ENCODE data around the gene MYBPH. TPM values are rescaled to one million over a fixed set of nuclear protein-coding genes. Genes with fewer than 3 reads are reported as not detected.

MYBPH gene
- total RNA-seq, 2 donors from 2014 or later = not detected

DNA sequence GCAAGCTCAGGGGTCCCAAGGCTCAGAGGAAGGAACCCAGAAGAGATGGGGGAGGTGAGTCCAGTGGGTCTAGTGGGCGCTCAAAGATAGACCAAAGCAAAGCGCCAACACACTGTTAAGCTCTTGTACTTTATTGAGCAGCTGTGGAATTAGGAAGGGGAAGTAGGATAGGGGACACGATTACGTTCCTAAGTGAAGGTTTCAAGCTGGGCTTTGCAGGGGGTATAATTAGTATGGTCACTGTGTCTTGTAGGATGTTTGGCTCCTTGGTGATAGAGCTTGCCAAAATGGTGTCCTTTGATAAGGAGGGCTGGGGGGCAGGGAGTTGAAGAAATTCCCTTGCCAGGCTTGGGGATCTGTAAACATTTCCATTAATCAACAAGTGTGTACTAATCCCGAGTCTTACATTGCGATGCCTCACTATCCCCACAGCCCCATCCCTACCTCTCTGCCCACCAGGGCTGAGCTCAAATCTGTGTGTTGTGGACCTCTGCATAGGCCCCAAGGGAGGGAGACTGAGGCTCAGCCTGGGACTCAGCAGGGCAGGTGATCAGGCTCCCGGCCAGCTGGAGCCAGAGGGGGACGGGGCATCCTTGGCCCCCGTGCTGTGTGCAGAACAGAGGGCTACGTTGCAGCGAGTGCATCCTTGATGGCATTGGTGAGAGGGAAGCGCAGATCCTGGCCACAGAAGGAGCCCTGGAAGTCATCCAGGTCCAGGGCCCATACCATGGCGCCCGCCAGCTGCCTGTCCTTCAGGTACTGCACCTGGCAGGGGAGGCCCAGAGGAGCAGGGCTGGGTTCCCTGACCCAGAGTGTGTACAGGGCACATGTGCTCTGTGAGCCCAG is 3.4 kb upstream of the MYBPH start:
- no peak for ATAC-seq (replicated peaks)
- no peak overlapping the region for H3K27ac Mint-ChIP-seq
- no peaks in the 10 kb centered on the region for H3K4me1 Mint-ChIP-seq
- H3K9me3 Mint-ChIP-seq = no peaks in the 10 kb centered on the region
- peaks cover 12% of the 10 kb centered on the region for H3K27me3 Mint-ChIP-seq
- H3K36me3 Mint-ChIP-seq (ENCODE audit: low read depth) = no peaks in the 10 kb centered on the region
- no peak overlapping the region for H3K4me3 Mint-ChIP-seq

GRCh38 chr1:203178083-203178482 is 2.5 kb upstream of the MYBPH start:
- peaks cover 11% of the 10 kb centered on the region for H3K27me3 Mint-ChIP-seq
- no peak overlapping the region for H3K27ac Mint-ChIP-seq
- no peak overlapping the region for H3K4me3 Mint-ChIP-seq
- H3K36me3 Mint-ChIP-seq (ENCODE audit: low read depth) = no peaks in the 10 kb centered on the region
- no peaks in the 10 kb centered on the region for H3K9me3 Mint-ChIP-seq
- no peak for ATAC-seq (replicated peaks)
- H3K4me1 Mint-ChIP-seq = no peaks in the 10 kb centered on the region

DNA sequence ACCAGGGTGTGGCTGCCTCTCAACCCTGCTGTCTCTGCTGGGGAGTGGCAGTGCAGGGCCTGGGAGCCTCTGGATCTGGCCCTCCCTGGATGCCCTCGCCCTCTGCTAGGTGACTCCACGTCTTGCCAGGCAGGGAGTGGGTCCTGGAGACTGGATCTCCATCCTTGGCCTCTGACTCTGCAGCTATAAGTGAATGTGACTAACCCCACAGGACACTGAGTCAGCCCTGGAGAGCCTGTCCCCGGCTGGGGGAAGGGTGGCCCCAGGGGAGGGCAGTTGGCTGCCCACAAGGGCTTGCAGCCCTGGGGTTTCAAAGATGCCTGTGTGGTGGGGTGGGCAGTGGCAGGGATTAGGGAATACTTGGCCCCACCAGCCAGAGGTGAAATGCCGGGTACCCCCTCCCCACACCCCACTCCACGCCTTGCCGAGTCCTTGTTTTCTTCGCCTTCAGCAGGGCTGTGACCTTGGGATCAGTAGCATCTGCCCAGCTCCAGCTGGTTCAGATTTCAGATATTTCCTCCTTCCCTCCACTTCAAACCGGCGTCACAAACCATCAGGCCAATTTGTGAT is 1.9 kb upstream of the MYBPH start:
- no peaks in the 10 kb centered on the region for H3K36me3 Mint-ChIP-seq (ENCODE audit: low read depth)
- no peaks in the 10 kb centered on the region for H3K9me3 Mint-ChIP-seq
- ATAC-seq (replicated peaks) = no peak
- H3K4me3 Mint-ChIP-seq = no peak overlapping the region
- no peak overlapping the region for H3K27ac Mint-ChIP-seq
- H3K27me3 Mint-ChIP-seq = peaks cover 10% of the 10 kb centered on the region
- no peaks in the 10 kb centered on the region for H3K4me1 Mint-ChIP-seq

DNA sequence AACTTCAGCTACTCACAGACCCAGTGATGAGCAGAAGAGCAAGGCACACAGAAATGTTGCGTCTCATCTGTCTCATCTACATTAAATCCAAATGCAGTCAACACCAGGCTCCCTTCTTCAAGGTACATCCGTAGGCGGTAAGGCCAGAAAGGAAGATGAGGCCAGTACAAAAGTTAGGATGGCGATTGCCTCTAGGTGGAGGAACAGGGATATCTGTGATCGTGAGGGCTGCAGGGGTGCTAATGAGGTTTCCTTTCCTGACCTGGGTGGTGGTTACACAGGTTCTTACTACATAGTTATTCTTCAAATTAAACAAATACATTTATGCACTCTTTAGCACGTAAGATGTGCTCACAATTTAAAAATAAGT is 1.4 kb upstream of the MYBPH start:
- H3K27me3 Mint-ChIP-seq = peaks cover 10% of the 10 kb centered on the region
- no peaks in the 10 kb centered on the region for H3K4me1 Mint-ChIP-seq
- H3K36me3 Mint-ChIP-seq (ENCODE audit: low read depth) = no peaks in the 10 kb centered on the region
- no peak overlapping the region for H3K4me3 Mint-ChIP-seq
- H3K27ac Mint-ChIP-seq = no peak overlapping the region
- H3K9me3 Mint-ChIP-seq = no peaks in the 10 kb centered on the region
- ATAC-seq (replicated peaks) = no peak

- Mint-ChIP-seq H3K4me1 (no peaks in the 10 kb centered on the region), H3K4me3 (no peak overlapping the region), H3K27me3 (peaks cover 10% of the 10 kb centered on the region), H3K27ac (no peak overlapping the region), H3K9me3 (no peaks in the 10 kb centered on the region), H3K36me3 (ENCODE audit: low read depth) (no peaks in the 10 kb centered on the region)
- no peak for ATAC-seq (replicated peaks)
Measured at GRCh38 chr1:203176273-203177035, 828 bp upstream of the MYBPH start.

- H3K27me3 Mint-ChIP-seq = peaks cover 9% of the 10 kb centered on the region
Measured at GRCh38 chr1:203175827-203176241, 208 bp upstream of the MYBPH start.

DNA sequence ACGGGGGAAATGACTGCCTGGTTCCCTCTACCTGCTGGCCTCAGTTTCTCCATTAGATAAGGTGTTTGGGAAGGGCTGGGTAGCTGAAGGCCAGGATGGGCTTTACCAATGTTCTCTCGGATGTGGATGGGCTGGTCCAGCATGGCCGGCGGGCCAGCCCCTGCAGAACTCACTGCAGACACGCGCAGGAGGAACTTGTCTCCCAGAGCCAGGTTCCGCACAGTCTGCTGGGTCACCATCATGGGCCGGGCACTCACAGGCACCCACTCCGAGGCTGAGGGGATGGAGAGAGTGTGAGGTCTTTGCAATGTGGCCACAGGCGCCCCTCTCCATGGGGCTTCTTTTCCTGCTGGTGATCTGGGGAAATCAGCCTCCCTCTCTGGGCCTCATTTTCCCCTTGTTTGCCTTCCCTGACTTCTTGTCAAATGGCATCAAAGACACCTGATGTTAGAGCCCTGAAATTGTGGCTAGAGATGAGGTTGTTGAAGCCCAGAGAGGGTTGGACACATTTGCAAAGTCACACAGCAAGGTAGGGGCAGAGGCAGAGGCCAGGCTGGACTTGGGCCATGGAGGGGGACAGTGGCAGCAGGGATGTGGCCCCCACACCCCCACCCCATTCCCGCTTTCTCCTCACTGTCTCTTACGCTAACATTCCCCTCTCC is 1.2 kb downstream of the MYBPH start:
- H3K4me3 Mint-ChIP-seq = no peak overlapping the region
- H3K27me3 Mint-ChIP-seq = peaks cover 7% of the 10 kb centered on the region
- no peak for ATAC-seq (replicated peaks)
- H3K36me3 Mint-ChIP-seq (ENCODE audit: low read depth) = no peaks in the 10 kb centered on the region
- no peak overlapping the region for H3K27ac Mint-ChIP-seq
- no peaks in the 10 kb centered on the region for H3K9me3 Mint-ChIP-seq
- H3K4me1 Mint-ChIP-seq = no peaks in the 10 kb centered on the region

More at GRCh38 chr1:203175827-203176241, 208 bp upstream of the MYBPH start:
- no peaks in the 10 kb centered on the region for H3K9me3 Mint-ChIP-seq
- no peak for ATAC-seq (replicated peaks)
- no peak overlapping the region for H3K4me3 Mint-ChIP-seq
- no peaks in the 10 kb centered on the region for H3K4me1 Mint-ChIP-seq
- no peak overlapping the region for H3K27ac Mint-ChIP-seq
- no peaks in the 10 kb centered on the region for H3K36me3 Mint-ChIP-seq (ENCODE audit: low read depth)

GRCh38 chr1:203173566-203173965 is 2.1 kb downstream of the MYBPH start:
- H3K4me1 Mint-ChIP-seq = no peaks in the 10 kb centered on the region
- H3K36me3 Mint-ChIP-seq (ENCODE audit: low read depth) = no peaks in the 10 kb centered on the region
- peaks cover 3% of the 10 kb centered on the region for H3K27me3 Mint-ChIP-seq

DNA sequence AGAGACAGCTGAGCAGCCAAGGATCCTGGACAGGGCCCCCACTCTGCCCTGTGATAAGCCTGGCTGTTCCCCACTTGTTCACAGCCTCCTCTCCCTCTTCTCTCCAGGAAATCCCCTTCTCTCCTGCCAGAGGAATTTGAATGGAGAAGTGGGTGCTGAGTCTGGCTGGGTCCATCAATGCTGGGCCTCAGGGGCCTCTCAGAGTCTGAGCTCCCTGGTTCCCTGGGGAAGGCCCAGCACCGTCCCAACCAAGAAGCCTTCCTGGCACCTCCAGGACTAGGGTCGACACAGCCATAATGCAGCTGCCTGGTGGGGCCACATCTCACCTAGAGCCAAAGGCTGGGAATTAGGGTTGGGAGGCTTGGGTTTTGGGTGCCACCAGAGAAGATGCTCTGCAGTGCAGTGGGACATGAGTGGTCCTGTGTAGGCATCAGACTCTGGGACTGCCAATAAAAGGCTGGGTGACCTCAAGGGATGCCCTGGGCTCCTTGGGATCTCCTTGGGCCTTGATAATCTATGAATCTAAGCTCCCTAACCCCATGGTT is 2.5 kb downstream of the MYBPH start:
- Mint-ChIP-seq H3K9me3 (no peaks in the 10 kb centered on the region), H3K4me3 (no peak overlapping the region), H3K4me1 (no peaks in the 10 kb centered on the region), H3K36me3 (ENCODE audit: low read depth) (no peaks in the 10 kb centered on the region), H3K27ac (no peak overlapping the region), H3K27me3 (peaks cover 3% of the 10 kb centered on the region)
- no peak for ATAC-seq (replicated peaks)

More at GRCh38 chr1:203173566-203173965, 2.1 kb downstream of the MYBPH start:
- no peak for ATAC-seq (replicated peaks)
- Mint-ChIP-seq H3K27ac (no peak overlapping the region), H3K9me3 (no peaks in the 10 kb centered on the region), H3K4me3 (no peak overlapping the region)

DNA sequence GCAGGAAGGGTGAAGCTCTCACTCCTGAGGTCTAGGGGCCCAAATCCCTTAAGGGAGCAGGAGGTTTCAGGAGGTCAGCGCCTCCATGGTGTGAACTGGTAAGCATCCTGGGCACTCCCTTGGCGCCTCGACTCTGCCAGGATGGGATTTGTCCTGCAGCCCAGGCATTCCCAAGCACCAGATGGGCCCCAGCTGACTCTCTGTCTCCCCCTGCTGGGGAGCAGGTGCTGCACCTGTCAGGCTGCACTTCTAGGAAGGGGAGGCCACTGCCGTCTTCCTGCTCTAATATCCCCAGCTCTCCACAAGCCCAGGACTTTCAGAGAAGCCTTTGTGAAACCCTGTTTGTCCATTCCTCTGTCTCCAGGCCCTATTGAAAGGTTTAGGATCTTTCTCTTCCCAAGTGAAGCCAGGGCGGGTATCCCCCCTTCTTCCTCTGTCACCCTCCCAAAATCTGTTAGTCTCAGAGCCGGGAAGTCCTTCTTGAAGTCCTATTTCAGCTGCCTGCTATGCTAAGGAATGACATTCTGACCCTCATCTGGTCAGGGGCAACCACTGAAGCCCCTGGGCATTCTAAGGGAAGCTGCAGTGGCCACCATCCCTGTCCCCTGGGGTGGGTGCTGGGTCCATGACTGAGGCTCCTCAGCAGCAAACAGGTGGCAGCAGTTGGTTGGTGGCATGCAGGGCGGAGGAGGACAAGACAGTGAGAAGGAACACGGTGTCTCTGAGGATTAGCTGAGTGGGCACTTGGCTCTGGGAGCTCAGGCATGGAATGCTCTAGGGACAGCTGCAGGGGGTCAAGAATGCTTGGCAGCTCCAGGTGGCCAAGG is 3.2 kb downstream of the MYBPH start:
- no peaks in the 10 kb centered on the region for H3K36me3 Mint-ChIP-seq (ENCODE audit: low read depth)
- H3K4me1 Mint-ChIP-seq = no peaks in the 10 kb centered on the region
- H3K4me3 Mint-ChIP-seq = no peak overlapping the region
- no peak overlapping the region for H3K27ac Mint-ChIP-seq
- peaks cover 3% of the 10 kb centered on the region for H3K27me3 Mint-ChIP-seq
- H3K9me3 Mint-ChIP-seq = no peaks in the 10 kb centered on the region
- peak; percentile 62 for ATAC-seq (replicated peaks)

GRCh38 chr1:203171341-203172183 is 4.1 kb downstream of the MYBPH start:
- peaks cover 3% of the 10 kb centered on the region for H3K27me3 Mint-ChIP-seq
- H3K4me1 Mint-ChIP-seq = no peaks in the 10 kb centered on the region
- ATAC-seq (replicated peaks) = no peak

GRCh38 chr1:203170625-203171330 is 4.8 kb downstream of the MYBPH start:
- Mint-ChIP-seq H3K36me3 (ENCODE audit: low read depth) (no peaks in the 10 kb centered on the region), H3K27ac (no peak overlapping the region), H3K4me1 (no peaks in the 10 kb centered on the region), H3K4me3 (no peak overlapping the region), H3K9me3 (no peaks in the 10 kb centered on the region), H3K27me3 (peaks cover 6% of the 10 kb centered on the region)
- ATAC-seq (replicated peaks) = no peak

More at GRCh38 chr1:203171341-203172183, 4.1 kb downstream of the MYBPH start:
- Mint-ChIP-seq H3K4me3 (no peak overlapping the region), H3K27ac (no peak overlapping the region), H3K9me3 (no peaks in the 10 kb centered on the region), H3K36me3 (ENCODE audit: low read depth) (no peaks in the 10 kb centered on the region)
